ENCODE measurements around the gene MYOZ3. TPM values are rescaled to one million over a fixed set of nuclear protein-coding genes. Genes with fewer than 3 reads are reported as not detected.

Gene MYOZ3
- total RNA-seq, 1 donor from 2014 or later = 2.9 TPM

GRCh38 chr5:150653762-150654556 lies 7.1 kb upstream of the MYOZ3 start:
- Mint-ChIP-seq H3K27me3 (peaks cover 26% of the 10 kb centered on the region), H3K36me3 (ENCODE audit: insufficient read depth) (no peaks in the 10 kb centered on the region), H3K4me1 (ENCODE audit: low read depth) (peaks cover 4% of the 10 kb centered on the region), H3K9me3 (ENCODE audit: low read depth) (no peaks in the 10 kb centered on the region), H3K4me3 (ENCODE audit: low read depth) (no peak overlapping the region), H3K27ac (no peak overlapping the region)
- no peak for DNase-seq (ENCODE audit: low spot score, unreplicated experiment)
- no peak for TF ChIP-seq CTCF (IDR thresholded peaks at IDR 0.05; ENCODE audit: unreplicated experiment)

- Mint-ChIP-seq H3K27ac (no peak overlapping the region), H3K4me3 (ENCODE audit: low read depth) (no peak overlapping the region), H3K9me3 (ENCODE audit: low read depth) (no peaks in the 10 kb centered on the region), H3K36me3 (ENCODE audit: insufficient read depth) (no peaks in the 10 kb centered on the region), H3K27me3 (peaks cover 29% of the 10 kb centered on the region), H3K4me1 (ENCODE audit: low read depth) (peaks cover 6% of the 10 kb centered on the region)
- no peak for TF ChIP-seq CTCF (IDR thresholded peaks at IDR 0.05; ENCODE audit: unreplicated experiment)
- DNase-seq (ENCODE audit: low spot score, unreplicated experiment) = no peak
Observed at GRCh38 chr5:150655221-150655620, 5.8 kb upstream of the MYOZ3 start.

- no peaks in the 10 kb centered on the region for H3K36me3 Mint-ChIP-seq (ENCODE audit: insufficient read depth)
- no peaks in the 10 kb centered on the region for H3K9me3 Mint-ChIP-seq (ENCODE audit: low read depth)
- peaks cover 29% of the 10 kb centered on the region for H3K27me3 Mint-ChIP-seq
- peak; percentile 84 for DNase-seq (ENCODE audit: low spot score, unreplicated experiment)
- H3K4me1 Mint-ChIP-seq (ENCODE audit: low read depth) = peaks cover 7% of the 10 kb centered on the region
- no peak overlapping the region for H3K27ac Mint-ChIP-seq
- peak; percentile 86 for TF ChIP-seq CTCF (IDR thresholded peaks at IDR 0.05; ENCODE audit: unreplicated experiment)
- H3K4me3 Mint-ChIP-seq (ENCODE audit: low read depth) = peak overlapping the region; percentile 73
Observed at GRCh38 chr5:150656191-150657132, 4.6 kb upstream of the MYOZ3 start.

- H3K27ac Mint-ChIP-seq = no peak overlapping the region
- no peaks in the 10 kb centered on the region for H3K36me3 Mint-ChIP-seq (ENCODE audit: insufficient read depth)
- peaks cover 4% of the 10 kb centered on the region for H3K4me1 Mint-ChIP-seq (ENCODE audit: low read depth)
- peaks cover 25% of the 10 kb centered on the region for H3K27me3 Mint-ChIP-seq
- no peaks in the 10 kb centered on the region for H3K9me3 Mint-ChIP-seq (ENCODE audit: low read depth)
- no peak for TF ChIP-seq CTCF (IDR thresholded peaks at IDR 0.05; ENCODE audit: unreplicated experiment)
- no peak for DNase-seq (ENCODE audit: low spot score, unreplicated experiment)
- no peak overlapping the region for H3K4me3 Mint-ChIP-seq (ENCODE audit: low read depth)
Observed at GRCh38 chr5:150658121-150658520, 2.9 kb upstream of the MYOZ3 start.

GRCh38 chr5:150658699-150659265 lies 2.3 kb upstream of the MYOZ3 start:
- peaks cover 23% of the 10 kb centered on the region for H3K27me3 Mint-ChIP-seq
- H3K4me3 Mint-ChIP-seq (ENCODE audit: low read depth) = no peak overlapping the region
- peaks cover 4% of the 10 kb centered on the region for H3K4me1 Mint-ChIP-seq (ENCODE audit: low read depth)
- H3K9me3 Mint-ChIP-seq (ENCODE audit: low read depth) = no peaks in the 10 kb centered on the region
- no peak for DNase-seq (ENCODE audit: low spot score, unreplicated experiment)
- H3K27ac Mint-ChIP-seq = no peak overlapping the region
- no peak for TF ChIP-seq CTCF (IDR thresholded peaks at IDR 0.05; ENCODE audit: unreplicated experiment)
- no peaks in the 10 kb centered on the region for H3K36me3 Mint-ChIP-seq (ENCODE audit: insufficient read depth)
